Fibroblast of lung (primary cell): Measurements from ENCODE around the gene CHD2. TPM values are rescaled to one million over a fixed set of nuclear protein-coding genes. Genes with fewer than 3 reads are reported as not detected.
"Not testable (repeated sequence)": the region's sequence is repeated elsewhere in the genome, so short reads cannot be mapped to it uniquely, and the experiment has no call there.

ENCODE experiments used
- DNase-seq, 2 donors: peaks; one replicate each; pipeline versions ENCODE4 v3.0.0 to v3.0.0-alpha.2; 2010; ENCODE audit warnings: low read depth in 2 of 2
- H2AFZ ChIP-seq: 2 replicates; pipeline ENCODE4 v1.5.1; 2012; ENCODE audit warnings: low read length, control low read depth, inconsistent platforms
- H3K27ac ChIP-seq: 2 replicates; pipeline ENCODE4 v1.5.1; 2011; ENCODE audit warnings: low read length, control low read depth; ENCODE audit not compliant: insufficient read depth
- H3K27me3 ChIP-seq: 2 replicates; pipeline ENCODE4 v1.5.1; 2011; ENCODE audit warnings: mild to moderate bottlenecking, low read length; ENCODE audit not compliant: control insufficient read depth, insufficient read depth
- H3K36me3 ChIP-seq: 2 replicates; pipeline ENCODE4 v1.5.1; 2011; ENCODE audit warnings: low read length; ENCODE audit not compliant: control insufficient read depth, insufficient read depth
- H3K4me1 ChIP-seq: 2 replicates; pipeline ENCODE4 v1.5.1; 2011; ENCODE audit warnings: low read length; ENCODE audit not compliant: control insufficient read depth, insufficient read depth; ENCODE audit errors: extremely low read depth
- H3K4me2 ChIP-seq: 2 replicates; pipeline ENCODE4 v1.5.1; 2011; ENCODE audit warnings: low read length, control low read depth; ENCODE audit not compliant: insufficient read depth; ENCODE audit errors: extremely low read depth
- H3K4me3 ChIP-seq, 4 experiments: fragments of 200-600 bp in 1 of 4; sonication (generic) in 1 of 4; replicated peaks in 1 of 4; 2 replicates each; pipeline ENCODE4 v1.5.1; 2011 to 2016; ENCODE audit warnings: low read length in 4 of 4, low read depth in 3 of 4, mild to moderate bottlenecking in 3 of 4, control low read depth in 2 of 4, inconsistent platforms in 1 of 4, mixed read lengths in 1 of 4; ENCODE audit not compliant: insufficient read depth in 1 of 4; ENCODE audit errors: control extremely low read depth in 1 of 4
- H3K79me2 ChIP-seq: 2 replicates; pipeline ENCODE4 v1.5.1; 2012; ENCODE audit warnings: mild to moderate bottlenecking, low read length, inconsistent platforms; ENCODE audit not compliant: control insufficient read depth, insufficient read depth
- H3K9ac ChIP-seq: 2 replicates; pipeline ENCODE4 v1.5.1; 2011; ENCODE audit warnings: mild to moderate bottlenecking, low read length, control low read depth; ENCODE audit not compliant: insufficient read depth
- H3K9me3 ChIP-seq: 2 replicates; pipeline ENCODE4 v1.5.1; 2012; ENCODE audit warnings: low read depth, low read length; ENCODE audit not compliant: control insufficient read depth, insufficient read depth
- H4K20me1 ChIP-seq: 2 replicates; pipeline ENCODE4 v1.5.1; 2011; ENCODE audit warnings: low read length; ENCODE audit not compliant: control insufficient read depth, insufficient read depth; ENCODE audit errors: extremely low read depth
- CTCF ChIP-seq, 2 donors: IDR thresholded peaks in 1 of 2; conservative IDR thresholded peaks in 1 of 2; 1 replicate in 1 of 2; 2 replicates in 1 of 2; pipeline ENCODE4 v1.5.1; 2011 to 2012; ENCODE audit warnings: low read length in 2 of 2, control low read depth in 1 of 2, inconsistent platforms in 1 of 2, low read depth in 1 of 2, mild to moderate bottlenecking in 1 of 2
- EZH2 ChIP-seq: IDR thresholded peaks from 2 replicates; pipeline ENCODE4 v1.5.1; 2012; ENCODE audit warnings: low read length, control low read depth, mild to moderate bottlenecking; ENCODE audit errors: missing control alignments
- polyA plus RNA-seq, 2 donors: library from polyadenylated mRNA; depleted of rRNA in 1 of 2; stranded (reverse) in 1 of 2; unstranded in 1 of 2; fragments of >200 nt; gene quantifications; 2 replicates each; pipeline ENCODE4 v1.2.1, GENCODE V29; 2011 to 2012; ENCODE audit warnings: missing spikeins in 1 of 2
- total RNA-seq: library from RNA; depleted of rRNA; stranded (reverse); fragments of >200 nt; gene quantifications from 2 replicates; pipeline ENCODE4 v1.2.1, GENCODE V29; 2014

CHD2 gene
- total and polyA plus RNA-seq, 2 donors (not counting 1 experiment from before 2014, with no cell fraction given), result 36.5 to 92.5 TPM

- no peak overlapping the region for H3K27ac ChIP-seq
- H3K4me3 ChIP-seq, result no peak overlapping the region
- H2AFZ ChIP-seq, result no peak overlapping the region
- H4K20me1 ChIP-seq, result no peaks in the 10 kb centered on the region
- H3K4me2 ChIP-seq, result no peak overlapping the region
- H3K36me3 ChIP-seq, result peaks cover 1% of the 10 kb centered on the region
- peaks cover 16% of the 10 kb centered on the region for H3K4me1 ChIP-seq
- H3K79me2 ChIP-seq, result peaks cover 91% of the 10 kb centered on the region
- TF ChIP-seq CTCF (conservative IDR thresholded peaks at IDR 0.05 in 1 of 2, IDR thresholded peaks at IDR 0.05 in 1 of 2; ENCODE audit: low read depth in 1 of 2, low read length in 2 of 2) (no peak), EZH2 (no peak)
- no peaks in the 10 kb centered on the region for H3K27me3 ChIP-seq
- no peaks in the 10 kb centered on the region for H3K9me3 ChIP-seq
- peak in 1 of 2 donors; percentile 90 for DNase-seq
- no peak overlapping the region for H3K9ac ChIP-seq
These were observed 15.8 kb downstream of the CHD2 start for GRCh38 chr15:92915766-92916435.

GRCh38 chr15:92917598-92918407 lies 17.7 kb downstream of the CHD2 start:
- Histone ChIP-seq H3K4me2 (peak overlapping the region; percentile 75), H3K9ac (no peak overlapping the region), H3K27ac (peak overlapping the region; percentile 53), H3K9me3 (no peaks in the 10 kb centered on the region), H3K27me3 (no peaks in the 10 kb centered on the region), H3K4me3 (peak overlapping the region in 1 of 4 experiments; percentile 37), H2AFZ (no peak overlapping the region), H4K20me1 (no peaks in the 10 kb centered on the region), H3K79me2 (peaks cover 92% of the 10 kb centered on the region), H3K4me1 (peaks cover 21% of the 10 kb centered on the region), H3K36me3 (peaks cover 1% of the 10 kb centered on the region)
- DNase-seq, result peak; percentile 91 to 97
- no peak for TF ChIP-seq EZH2
- TF ChIP-seq CTCF (conservative IDR thresholded peaks at IDR 0.05 in 1 of 2, IDR thresholded peaks at IDR 0.05 in 1 of 2; ENCODE audit: low read depth in 1 of 2, low read length in 2 of 2), result peak; percentile 76 to 83

GRCh38 chr15:92918881-92919280 lies 18.8 kb downstream of the CHD2 start:
- H2AFZ ChIP-seq, H3K9ac ChIP-seq, DNase-seq, H4K20me1 ChIP-seq, H3K36me3 ChIP-seq, H3K27me3 ChIP-seq, H3K4me2 ChIP-seq, H3K4me3 ChIP-seq, H3K27ac ChIP-seq, H3K9me3 ChIP-seq: not testable (repeated sequence)
- H3K4me1 ChIP-seq, result peaks cover 21% of the 10 kb centered on the region
- H3K79me2 ChIP-seq, result peaks cover 92% of the 10 kb centered on the region
